BLaER1 treated with 17β-estradiol and CSF1 and Interleukin-3, amounts not matched to agents 10 nM and 100 nM (cell line): Measurements from ENCODE around the gene UTP14A.

Experiments used
- H3K27ac ChIP-seq, 11 experiments: shearing (Covaris generic); formaldehyde crosslinking; 2 replicates each; pipeline ENCODE4 v1.8.1; 2022
- H3K27me3 ChIP-seq, 11 experiments: shearing (Covaris generic); formaldehyde crosslinking; 2 replicates each; pipeline ENCODE4 v1.8.1; 2022
- H3K36me3 ChIP-seq, 11 experiments: shearing (Covaris generic); formaldehyde crosslinking; 2 replicates each; pipeline ENCODE4 v1.8.1; 2022
- H3K4me1 ChIP-seq, 10 experiments: shearing (Covaris generic); formaldehyde crosslinking; 2 replicates each; pipeline ENCODE4 v1.8.1; 2022
- H3K4me2 ChIP-seq, 11 experiments: shearing (Covaris generic); formaldehyde crosslinking; 2 replicates each; pipeline ENCODE4 v1.8.1; 2022
- H3K4me3 ChIP-seq, 10 experiments: shearing (Covaris generic); formaldehyde crosslinking; 2 replicates each; pipeline ENCODE4 v1.8.1; 2022
- H3K9ac ChIP-seq, 11 experiments: shearing (Covaris generic); formaldehyde crosslinking; 2 replicates each; pipeline ENCODE4 v1.8.1; 2022
- H3K9me3 ChIP-seq, 11 experiments: shearing (Covaris generic); formaldehyde crosslinking; replicated peaks in 1 of 11; 2 replicates each; pipeline ENCODE4 v1.8.1; 2022
- H4K20me1 ChIP-seq, 11 experiments: shearing (Covaris generic); formaldehyde crosslinking; 2 replicates each; pipeline ENCODE4 v1.8.1; 2022
- Cebpa-rat ChIP-seq, 11 experiments: shearing (Covaris generic); IDR thresholded peaks; 2 replicates each; pipeline ENCODE4 v1.8.1; 2022

Gene UTP14A

DNA sequence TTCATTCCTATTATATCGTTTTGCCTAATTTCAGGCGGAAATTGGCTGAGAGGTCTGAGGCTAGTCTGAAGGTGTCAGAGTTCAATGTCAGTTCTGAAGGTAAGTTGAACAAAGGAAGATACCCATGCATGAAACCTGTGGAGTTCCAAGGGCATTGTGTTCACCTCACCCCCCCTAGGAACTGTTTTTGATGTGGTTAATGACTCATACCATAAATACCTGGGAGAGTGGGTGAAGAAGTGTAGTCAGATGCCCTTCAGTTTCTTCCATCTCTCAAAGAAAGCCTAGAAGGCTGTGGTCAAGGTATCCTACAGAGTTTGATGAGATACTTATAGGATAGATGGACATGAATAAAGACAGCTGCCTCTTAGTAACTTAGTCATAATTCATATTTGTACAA, 2.7 kb downstream of the UTP14A start:
- peaks cover 32 to 74% (median 60%) of the 10 kb centered on the region in 11 experiments for H3K27me3 ChIP-seq
- H3K36me3 ChIP-seq, result peaks cover 32 to 64% (median 56%) of the 10 kb centered on the region in 11 experiments
- no peak for TF ChIP-seq Cebpa-rat (IDR thresholded peaks at IDR 0.05)
- H4K20me1 ChIP-seq, result peaks cover 0 to 60% (median 11%) of the 10 kb centered on the region in 11 experiments; a peak in 8 of 22 replicates
- peaks cover 0 to 12% (median 7%) of the 10 kb centered on the region in 10 experiments; a peak in 10 of 20 replicates for H3K4me1 ChIP-seq
- H3K4me2 ChIP-seq, result no peak overlapping the region
- H3K4me3 ChIP-seq, result no peak overlapping the region
- H3K9me3 ChIP-seq, result no peaks in the 10 kb centered on the region
- H3K27ac ChIP-seq, result no peak overlapping the region
- no peak overlapping the region for H3K9ac ChIP-seq

DNA sequence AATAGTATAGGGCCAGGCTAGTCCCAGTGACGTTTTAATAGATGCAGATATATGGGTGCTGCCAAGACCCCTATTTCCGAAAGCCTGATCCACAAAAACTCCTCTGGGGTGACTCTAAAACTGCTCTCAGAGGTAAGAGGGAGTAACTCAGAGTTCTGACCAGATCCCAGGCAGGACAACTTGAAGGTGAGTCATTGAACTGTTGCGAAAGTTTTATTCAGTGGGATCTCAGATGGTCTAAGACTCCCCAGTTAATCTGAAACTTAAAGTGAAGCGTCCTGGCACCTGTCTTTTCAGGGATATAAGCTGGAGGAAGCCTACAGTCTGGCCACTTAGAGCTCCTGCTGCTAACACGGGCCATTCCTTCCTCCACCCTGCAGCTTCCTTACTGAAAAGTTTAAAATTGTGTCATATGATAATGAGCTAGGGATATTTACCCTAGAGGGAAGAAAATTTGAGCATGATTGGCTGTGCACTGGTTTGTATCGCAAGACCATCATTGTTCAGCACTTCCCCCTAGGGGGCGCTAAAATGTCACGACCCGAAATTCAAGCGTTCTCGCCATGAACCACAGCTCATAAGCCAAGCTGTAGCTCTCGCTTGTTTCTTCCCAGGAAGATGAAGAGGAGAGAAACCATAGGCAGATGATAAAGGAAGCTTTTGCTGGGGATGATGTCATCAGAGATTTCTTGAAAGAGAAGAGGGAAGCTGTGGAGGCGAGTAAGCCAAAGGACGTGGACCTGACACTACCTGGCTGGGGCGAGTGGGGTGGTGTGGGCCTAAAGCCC, 19.5 kb downstream of the UTP14A start:
- H3K4me3 ChIP-seq, result no peak overlapping the region
- peak overlapping the region in 1 of 11 experiments; percentile 43; a peak in 1 of 22 replicates for H3K9ac ChIP-seq
- H3K4me2 ChIP-seq, result peak overlapping the region in 2 of 11 experiments; percentile 5 to 34; a peak in 4 of 22 replicates
- H3K4me1 ChIP-seq, result peaks cover 0 to 10% (median 6%) of the 10 kb centered on the region in 10 experiments; a peak in 9 of 20 replicates
- peaks cover 58 to 96% (median 87%) of the 10 kb centered on the region in 11 experiments for H3K27me3 ChIP-seq
- peak in 4 of 11 experiments; percentile 10 to 57 (median 27); a peak in 4 of 22 replicates for TF ChIP-seq Cebpa-rat (IDR thresholded peaks at IDR 0.05)
- H4K20me1 ChIP-seq, result peaks cover 0 to 58% (median 47%) of the 10 kb centered on the region in 11 experiments; a peak in 17 of 22 replicates
- peaks cover 0 to 12% (median 0%) of the 10 kb centered on the region in 11 experiments; a peak in 3 of 22 replicates for H3K9me3 ChIP-seq
- H3K27ac ChIP-seq, result no peak overlapping the region
- H3K36me3 ChIP-seq, result peaks cover 39 to 91% (median 75%) of the 10 kb centered on the region in 11 experiments

DNA sequence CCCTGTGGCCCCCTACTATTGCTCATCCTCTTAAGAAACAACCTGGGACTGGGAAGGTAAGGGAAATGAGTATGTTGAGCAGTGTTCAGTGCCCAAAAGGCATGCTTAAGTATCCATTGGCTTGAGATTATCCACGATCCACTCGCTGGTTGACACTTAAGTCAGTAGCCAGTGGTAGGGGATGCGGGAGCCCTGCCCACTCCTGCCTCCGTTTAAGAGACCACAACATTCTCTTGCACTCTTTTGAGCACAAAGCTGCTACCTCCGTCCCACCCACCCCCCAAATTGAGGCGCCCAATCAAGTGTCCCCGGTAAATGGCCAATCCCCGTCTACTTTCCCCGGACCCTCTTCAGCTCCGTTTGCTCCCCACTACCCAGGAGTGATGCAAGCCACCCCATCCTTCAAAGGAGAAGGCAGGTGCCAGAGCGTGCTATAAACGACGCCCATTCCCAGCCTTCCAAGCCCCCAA, 25.0 kb downstream of the UTP14A start:
- H3K27ac ChIP-seq, result peak overlapping the region in 7 of 11 experiments; percentile 28 to 88 (median 58); a peak in 10 of 22 replicates
- H4K20me1 ChIP-seq, result peaks cover 0 to 10% (median 3%) of the 10 kb centered on the region in 11 experiments; a peak in 6 of 22 replicates
- H3K9ac ChIP-seq, result peak overlapping the region; percentile 57 to 83 (median 68); a peak in 20 of 22 replicates
- peaks cover 30 to 77% (median 64%) of the 10 kb centered on the region in 11 experiments for H3K27me3 ChIP-seq
- H3K4me1 ChIP-seq, result peaks cover 0 to 3% (median 0%) of the 10 kb centered on the region in 10 experiments; a peak in 4 of 20 replicates
- H3K9me3 ChIP-seq, result peaks cover 0 to 8% (median 7%) of the 10 kb centered on the region in 11 experiments; a peak in 8 of 22 replicates
- H3K36me3 ChIP-seq, result peaks cover 12 to 39% (median 29%) of the 10 kb centered on the region in 11 experiments; a peak in 19 of 22 replicates
- no peak for TF ChIP-seq Cebpa-rat (IDR thresholded peaks at IDR 0.05)
- H3K4me2 ChIP-seq, result peak overlapping the region; percentile 4 to 74 (median 65); a peak in 21 of 22 replicates
- peak overlapping the region; percentile 45 to 74 (median 64); a peak in 16 of 20 replicates for H3K4me3 ChIP-seq

DNA sequence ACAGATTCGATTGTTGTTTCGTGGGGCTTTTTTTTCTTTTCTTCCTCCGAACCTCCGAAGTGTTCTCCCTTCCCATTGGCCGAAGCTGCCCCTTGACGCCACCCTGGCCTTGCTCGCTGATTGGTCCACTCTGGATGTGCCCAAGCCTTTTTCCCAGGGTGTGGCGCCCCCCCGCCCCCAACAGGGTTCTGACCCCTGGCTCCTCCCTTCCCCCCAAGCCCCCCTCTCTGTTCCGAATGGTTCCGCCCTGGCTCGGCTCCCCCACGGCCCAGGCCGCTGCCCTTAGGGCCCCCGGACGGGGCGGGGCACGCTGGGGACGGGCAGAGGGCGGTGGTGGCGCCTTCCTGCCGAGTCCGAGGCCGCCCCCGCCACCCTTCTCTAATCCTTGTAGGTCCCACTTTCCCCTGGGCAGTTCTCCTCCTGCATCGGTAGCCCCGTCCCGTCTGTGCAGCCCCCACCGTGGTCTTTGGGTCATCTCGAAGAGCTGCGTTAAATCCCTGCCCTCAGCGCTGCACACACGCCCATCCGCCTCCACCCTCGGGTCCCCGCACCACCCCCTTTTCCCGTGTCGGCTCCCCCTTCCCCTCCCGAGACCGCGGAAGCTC, 25.5 kb downstream of the UTP14A start:
- Histone ChIP-seq H3K4me1 (peaks cover 0 to 3% (median 0%) of the 10 kb centered on the region in 10 experiments; a peak in 4 of 20 replicates), H4K20me1 (peaks cover 0 to 10% (median 0%) of the 10 kb centered on the region in 11 experiments; a peak in 3 of 22 replicates), H3K27me3 (peaks cover 32 to 76% (median 62%) of the 10 kb centered on the region in 11 experiments), H3K36me3 (peaks cover 8 to 34% (median 25%) of the 10 kb centered on the region in 11 experiments; a peak in 19 of 22 replicates), H3K4me3 (peak overlapping the region; percentile 54 to 74 (median 66)), H3K4me2 (peak overlapping the region; percentile 43 to 76 (median 68); a peak in 21 of 22 replicates), H3K9me3 (peaks cover 0 to 8% (median 7%) of the 10 kb centered on the region in 11 experiments; a peak in 8 of 22 replicates), H3K27ac (peak overlapping the region; percentile 57 to 88 (median 74); a peak in 20 of 22 replicates), H3K9ac (peak overlapping the region; percentile 76 to 83 (median 79))
- TF ChIP-seq Cebpa-rat (IDR thresholded peaks at IDR 0.05), result no peak

DNA sequence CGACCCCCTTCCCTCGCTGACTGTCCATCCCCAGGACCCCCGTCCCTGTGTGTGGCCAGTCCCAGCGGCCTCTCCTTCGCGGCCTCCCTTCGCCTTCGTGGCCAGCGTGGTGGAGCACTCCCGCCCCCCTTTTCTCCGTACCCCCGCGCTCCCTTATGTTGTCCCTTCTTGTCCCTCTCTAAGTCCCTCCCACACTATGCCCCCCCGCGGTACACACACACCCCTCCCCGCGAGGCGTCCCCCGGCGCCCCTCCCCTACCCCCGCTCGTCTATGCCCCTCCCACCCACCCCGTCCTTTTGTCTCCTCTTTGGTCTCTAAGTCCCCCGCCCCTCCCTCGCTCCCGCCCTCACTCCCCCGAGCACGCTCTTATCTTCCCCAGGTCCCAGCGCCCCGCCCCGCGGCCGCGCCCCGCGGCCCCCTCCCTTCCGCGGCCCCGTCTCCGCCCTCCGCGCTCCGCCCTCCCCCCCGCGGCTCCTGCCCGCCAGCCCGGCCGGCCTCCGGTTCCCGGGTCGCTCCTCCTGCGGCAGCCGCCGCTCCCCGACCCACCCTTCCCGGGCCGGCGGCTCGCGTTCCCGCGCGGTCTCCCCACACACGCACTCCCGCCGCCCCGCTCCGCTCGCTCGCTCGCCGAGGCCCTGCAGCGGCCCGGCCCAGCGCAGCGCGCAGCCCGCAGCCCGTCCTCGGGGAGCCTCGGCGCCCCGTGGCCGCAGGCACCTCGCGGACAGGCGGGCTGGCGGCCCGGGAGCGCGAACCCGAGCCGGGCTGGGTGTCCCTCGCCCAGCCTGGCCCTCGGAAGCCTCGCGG, 26.3 kb downstream of the UTP14A start:
- peak overlapping the region; percentile 76 to 83 (median 79) for H3K9ac ChIP-seq
- peak overlapping the region; percentile 57 to 88 (median 74); a peak in 21 of 22 replicates for H3K27ac ChIP-seq
- H3K9me3 ChIP-seq, result peaks cover 0 to 8% (median 7%) of the 10 kb centered on the region in 11 experiments; a peak in 8 of 22 replicates
- no peak for TF ChIP-seq Cebpa-rat (IDR thresholded peaks at IDR 0.05)
- H3K27me3 ChIP-seq, result peaks cover 32 to 76% (median 63%) of the 10 kb centered on the region in 11 experiments
- peak overlapping the region; percentile 54 to 74 (median 66) for H3K4me3 ChIP-seq
- peaks cover 2 to 27% (median 19%) of the 10 kb centered on the region in 11 experiments; a peak in 19 of 22 replicates for H3K36me3 ChIP-seq
- peak overlapping the region; percentile 70 to 88 (median 81) for H3K4me2 ChIP-seq
- peaks cover 0 to 3% (median 0%) of the 10 kb centered on the region in 10 experiments; a peak in 4 of 20 replicates for H3K4me1 ChIP-seq
- peaks cover 0 to 11% (median 0%) of the 10 kb centered on the region in 11 experiments; a peak in 3 of 22 replicates for H4K20me1 ChIP-seq

DNA sequence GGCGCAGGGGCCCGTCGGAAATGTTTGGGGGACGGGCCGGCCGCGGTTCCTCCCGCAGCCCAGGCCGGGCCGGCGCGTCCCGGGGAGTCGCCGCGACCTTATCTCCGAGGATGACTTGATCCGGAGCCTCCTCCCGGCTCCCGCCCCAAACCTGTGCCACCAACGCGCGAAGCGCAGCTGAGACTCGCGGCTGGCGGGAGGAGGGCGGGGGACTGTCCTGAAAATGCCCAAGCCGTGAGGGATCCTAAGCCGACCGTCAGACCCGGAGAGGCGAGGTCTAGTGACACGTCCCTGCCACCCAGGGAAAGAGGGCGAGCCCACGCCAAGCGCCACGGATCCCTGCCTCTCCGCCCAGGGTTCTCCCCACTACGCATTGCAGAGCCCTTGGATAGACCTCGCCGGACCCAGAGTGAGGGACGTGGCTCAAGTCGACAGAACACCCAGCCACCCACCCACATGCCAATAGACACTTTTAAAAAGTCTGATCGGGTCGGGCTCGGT, 26.9 kb downstream of the UTP14A start:
- TF ChIP-seq Cebpa-rat (IDR thresholded peaks at IDR 0.05), result no peak
- H3K4me1 ChIP-seq, result peaks cover 0 to 3% (median 0%) of the 10 kb centered on the region in 10 experiments; a peak in 4 of 20 replicates
- H3K27me3 ChIP-seq, result peaks cover 35 to 75% (median 63%) of the 10 kb centered on the region in 11 experiments
- H3K4me3 ChIP-seq, result peak overlapping the region; percentile 51 to 71 (median 62)
- peaks cover 0 to 8% (median 7%) of the 10 kb centered on the region in 11 experiments; a peak in 8 of 22 replicates for H3K9me3 ChIP-seq
- peaks cover 0 to 11% (median 0%) of the 10 kb centered on the region in 11 experiments; a peak in 3 of 22 replicates for H4K20me1 ChIP-seq
- H3K4me2 ChIP-seq, result peak overlapping the region; percentile 70 to 88 (median 81)
- peaks cover 0 to 21% (median 12%) of the 10 kb centered on the region in 11 experiments; a peak in 14 of 22 replicates for H3K36me3 ChIP-seq
- H3K27ac ChIP-seq, result peak overlapping the region; percentile 19 to 74 (median 56); a peak in 18 of 22 replicates
- H3K9ac ChIP-seq, result peak overlapping the region; percentile 69 to 78 (median 76)

DNA sequence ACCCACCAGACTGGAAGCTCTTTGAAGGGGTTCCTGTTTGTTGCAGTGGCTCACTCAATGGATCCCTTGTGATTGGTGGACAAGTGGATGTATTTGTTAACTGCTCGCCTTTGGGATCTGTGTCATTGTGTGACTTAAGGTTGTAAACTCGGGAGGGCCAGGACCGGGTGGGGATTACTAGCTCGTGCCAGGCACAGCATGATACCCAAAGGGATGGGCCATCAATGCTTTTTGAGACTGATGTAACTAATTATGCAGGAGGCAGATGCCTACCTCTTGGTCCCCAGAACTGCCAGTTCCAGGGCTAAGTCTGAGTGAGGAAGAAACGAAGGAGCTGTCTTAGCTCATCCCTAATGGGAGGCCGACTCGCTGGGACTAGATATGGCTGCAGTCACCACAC, 27.7 kb downstream of the UTP14A start:
- peaks cover 35 to 76% (median 61%) of the 10 kb centered on the region in 11 experiments; a peak in 21 of 22 replicates for H3K27me3 ChIP-seq
- H3K4me2 ChIP-seq, result no peak overlapping the region
- no peak for TF ChIP-seq Cebpa-rat (IDR thresholded peaks at IDR 0.05)
- H3K36me3 ChIP-seq, result peaks cover 0 to 17% (median 9%) of the 10 kb centered on the region in 11 experiments; a peak in 13 of 22 replicates
- H3K9ac ChIP-seq, result no peak overlapping the region
- H3K27ac ChIP-seq, result no peak overlapping the region
- H3K4me1 ChIP-seq, result peaks cover 0 to 3% (median 0%) of the 10 kb centered on the region in 10 experiments; a peak in 4 of 20 replicates
- no peak overlapping the region for H3K4me3 ChIP-seq
- peaks cover 0 to 8% (median 7%) of the 10 kb centered on the region in 11 experiments; a peak in 8 of 22 replicates for H3K9me3 ChIP-seq
- H4K20me1 ChIP-seq, result peaks cover 0 to 11% (median 0%) of the 10 kb centered on the region in 11 experiments; a peak in 3 of 22 replicates
